K562 (cell line): Measurements from ENCODE around the gene KCTD7. TPM values are rescaled to one million over a fixed set of nuclear protein-coding genes. Genes with fewer than 3 reads are reported as not detected.

Source experiments
- ATAC-seq: fragments of 200-7000 bp; cut with Tn5 transposase; 3 replicates; pipeline ENCODE4 v1.9.1; 2020; ENCODE audit warnings: moderate library complexity
- BruUV-seq: library from RNA; stranded (reverse); fragments of 400-500 nt; replicated peaks from 2 replicates; lab custom pipeline; 2021; lab: Mats Ljungman, UMichigan
- CTCF ChIA-PET: fragments of 300-600 bp; formaldehyde crosslinking; extraction: SDS; loops from one replicate; lab custom pipeline; 2021; ENCODE audit warnings: low intra/inter-chr PET ratio; lab: Yijun Ruan, JAX
- POLR2A ChIA-PET: fragments of 300-600, 350-650 bp; sonication (Branson Sonifier 250); formaldehyde crosslinking; extraction: SDS; loops from one replicate; lab custom pipeline; 2021; ENCODE audit warnings: antibody characterized with exemption, inconsistent platforms; lab: Yijun Ruan, JAX
- DNase-seq, 4 experiments: peaks; one replicate each; pipeline versions ENCODE4 v3.0.0 to v3.0.0-alpha.2; 2011 to 2018; ENCODE audit warnings: low spot score in 3 of 4, mixed read lengths in 3 of 4; ENCODE audit errors: extremely low read depth in 1 of 4
- FAIRE-seq: peaks from 2 replicates; lab custom pipeline; 2011; peaks lifted over from hg19 to GRCh38; lab: Jason Lieb, UNC
- H2AFZ ChIP-seq: 2 replicates; pipeline ENCODE4 v1.6.0; 2011; ENCODE audit warnings: low read depth, low read length, control low read depth, inconsistent platforms
- H3K27ac ChIP-seq: fragments of 200-600 bp; 3 replicates; pipeline ENCODE4 v1.8.0; 2011; ENCODE audit warnings: low read depth, mild to moderate bottlenecking, control low read depth, inconsistent platforms, low read length, moderate library complexity, mixed read lengths; ENCODE audit errors: extremely low read depth
- H3K27me3 ChIP-seq, 2 experiments: fragments of 300-600 bp in 1 of 2; 2 replicates in 1 of 2; 3 replicates in 1 of 2; pipeline versions ENCODE4 v1.6.0 to v1.8.0; 2011; ENCODE audit warnings: inconsistent platforms in 2 of 2, low read length in 2 of 2, mild to moderate bottlenecking in 1 of 2, mixed read lengths in 1 of 2, moderate library complexity in 1 of 2; ENCODE audit not compliant: control insufficient read depth in 2 of 2, insufficient read depth in 2 of 2
- H3K36me3 ChIP-seq: fragments of 300-600 bp; 3 replicates; pipeline ENCODE4 v1.8.0; 2011; ENCODE audit warnings: mild to moderate bottlenecking, low read length, inconsistent platforms; ENCODE audit not compliant: control insufficient read depth, insufficient read depth
- H3K4me1 ChIP-seq, 2 experiments: fragments of 200-600 bp in 1 of 2; replicated peaks in 1 of 2; 2 replicates in 1 of 2; 3 replicates in 1 of 2; pipeline versions ENCODE4 v1.5.1 to v1.8.0; 2011; ENCODE audit warnings: inconsistent platforms in 2 of 2, low read length in 2 of 2, mild to moderate bottlenecking in 1 of 2, mixed read lengths in 1 of 2, moderate library complexity in 1 of 2; ENCODE audit not compliant: control insufficient read depth in 2 of 2, insufficient read depth in 2 of 2
- H3K4me2 ChIP-seq: 2 replicates; pipeline ENCODE4 v1.6.1; 2011; ENCODE audit warnings: low read length, control low read depth, inconsistent platforms, mixed read lengths; ENCODE audit not compliant: insufficient read depth
- H3K4me3 ChIP-seq: fragments of 200-600 bp; sonication (generic), shearing (Covaris generic); 2 replicates; pipeline ENCODE4 v1.5.1; 2016; ENCODE audit warnings: control low read depth, inconsistent platforms
- H3K79me2 ChIP-seq: fragments of 200-600 bp; 3 replicates; pipeline ENCODE4 v1.8.0; 2011; ENCODE audit warnings: low read length, inconsistent platforms; ENCODE audit not compliant: control insufficient read depth, insufficient read depth
- H3K9ac ChIP-seq, 2 experiments: 2 replicates each; pipeline versions ENCODE4 v1.6.0 to v1.6.1; 2011; ENCODE audit warnings: low read depth in 2 of 2, low read length in 2 of 2, control low read depth in 1 of 2, inconsistent platforms in 1 of 2, mild to moderate bottlenecking in 1 of 2, mixed read lengths in 1 of 2; ENCODE audit not compliant: insufficient read depth in 1 of 2
- H3K9me1 ChIP-seq: one replicate; pipeline ENCODE4 v1.6.0; 2011; ENCODE audit warnings: inconsistent platforms, mild to moderate bottlenecking, low read length, moderate library complexity; ENCODE audit not compliant: control insufficient read depth, insufficient read depth
- H3K9me3 ChIP-seq: replicated peaks from 2 replicates; pipeline ENCODE4 v1.5.1; 2011; ENCODE audit warnings: low read depth, low read length, inconsistent platforms; ENCODE audit not compliant: control insufficient read depth, insufficient read depth
- H4K20me1 ChIP-seq: replicated peaks from 2 replicates; pipeline ENCODE4 v1.6.1; 2011; ENCODE audit warnings: low read length, inconsistent platforms, mixed read lengths; ENCODE audit not compliant: control insufficient read depth, insufficient read depth
- HDAC8 ChIP-seq: fragments of 450-650 bp; IDR thresholded peaks from 2 replicates; pipeline ENCODE4 v1.6.1; 2016; ENCODE audit warnings: mild to moderate bottlenecking, missing genetic modification characterization, moderate library complexity, missing compliant biosample characterization
- PTTG1 ChIP-seq: fragments of 450-650 bp; IDR thresholded peaks from 2 replicates; pipeline ENCODE4 v1.6.1; 2016; ENCODE audit warnings: low read depth, mild to moderate bottlenecking, missing genetic modification characterization, missing compliant biosample characterization
- ZNF143 ChIP-seq: sonication (generic); formaldehyde crosslinking; IDR thresholded peaks from 2 replicates; pipeline ENCODE4 v1.9.0; 2022; ENCODE audit warnings: mild to moderate bottlenecking, missing genetic modification reagents
- ZNF583 ChIP-seq: fragments of 250-450 bp; sonication (Bioruptor Pico); IDR thresholded peaks from 2 replicates; pipeline ENCODE4 v1.4.0; 2020
- WGBS: fragments of 100-300 bp; shearing (Covaris generic); methylation state at CpG from one replicate; pipeline ENCODE4 v1.1.6; 2016; ENCODE audit warnings: low coverage, mixed read lengths; ENCODE audit not compliant: insufficient coverage; ENCODE audit errors: missing lambda C conversion rate; 5-methylcytosine and 5-hydroxymethylcytosine counted together
- in situ Hi-C: fragments of 300-500 bp; cut with MboI; formaldehyde crosslinking; loops from 4 replicates; pipeline ENCODE4 v1.15.0; 2018; ENCODE audit warnings: inconsistent platforms, mixed read lengths
- intact Hi-C: fragments of 100-400 bp; cut with micrococcal nuclease; formaldehyde crosslinking; loops from 2 replicates; pipeline ENCODE4 v1.14.2; 2022
- polyA plus RNA-seq, 8 experiments: library from polyadenylated mRNA; depleted of rRNA in 4 of 8; stranded (reverse) in 5 of 8; unstranded in 3 of 8; fragments of >200 nt; fragmentation: Nextera tagmentation in 2 of 8; fragmentation: Illumina TruSeq in 1 of 8; extraction: Ambion mirVana in 2 of 8; extraction: Trizol in 1 of 8; gene quantifications; 2 replicates each; pipeline versions ENCODE4 v1.2.1 to v1.2.3, GENCODE V29; 2011 to 2014; ENCODE audit warnings: inconsistent platforms in 1 of 8, missing spikeins in 1 of 8
- total RNA-seq, 7 experiments: library from RNA; depleted of rRNA in 6 of 7; stranded (reverse); fragments of >200 nt in 6 of 7; fragmentation: Illumina TruSeq in 2 of 7; extraction: Trizol in 2 of 7; gene quantifications; 2 replicates each; pipeline versions ENCODE4 v1.2.1 to v1.2.3, GENCODE V29; 2011 to 2021; ENCODE audit warnings: low replicate concordance in 1 of 7
- TF ChIP-seq, protein P1 (sequence below): sonication (generic); formaldehyde crosslinking; IDR thresholded peaks from 2 replicates; pipeline ENCODE4 v1.8.0; 2022; ENCODE audit warnings: mild to moderate bottlenecking, missing genetic modification reagents
- TF ChIP-seq, protein P2 (sequence below): fragments of 450-650 bp; formaldehyde crosslinking; IDR thresholded peaks from 2 replicates; pipeline ENCODE4 v1.4.0; 2020; ENCODE audit warnings: mild to moderate bottlenecking, mixed read lengths
- TF ChIP-seq, protein P3 (sequence below): fragments of 450-650 bp; formaldehyde crosslinking; IDR thresholded peaks from 2 replicates; pipeline ENCODE4 v1.4.0; 2020; ENCODE audit warnings: mild to moderate bottlenecking

Gene KCTD7
- total and polyA plus RNA-seq, 9 of the 15 experiments (the other 6 are each of a cell fraction or from before 2014, with no cell fraction given), result 1.5 to 26.0 (median 9.0) TPM

DNA sequence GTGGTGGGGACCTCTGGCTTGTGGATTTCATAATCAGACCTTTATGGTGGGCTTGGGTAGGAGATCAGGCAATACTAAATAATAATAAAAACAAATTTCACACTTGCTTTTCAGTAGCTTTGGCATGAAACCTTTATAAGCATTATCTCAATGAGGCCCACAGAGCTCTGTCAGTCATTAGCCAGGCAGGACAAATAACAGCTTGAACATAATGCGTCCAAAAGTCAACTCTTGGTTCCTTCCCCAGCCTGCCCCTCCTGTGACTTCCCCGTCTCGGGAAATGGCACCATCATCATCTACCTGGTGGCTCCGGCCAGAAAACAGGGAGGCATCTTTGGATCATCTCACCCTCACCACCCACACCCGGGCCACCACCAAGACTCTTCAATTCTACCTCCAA lies 40.8 kb downstream of the KCTD7 start:
- Histone ChIP-seq H3K27me3 (no peaks in the 10 kb centered on the region), H3K79me2 (peaks cover 11% of the 10 kb centered on the region; the same call in 1 of the 3 replicates), H3K4me3 (no peak overlapping the region), H3K27ac (no peak overlapping the region), H3K9me3 (no peaks in the 10 kb centered on the region), H3K9ac (peak overlapping the region in 1 of 2 experiments; percentile 2; a peak in 1 of 4 replicates), H4K20me1 (peaks cover 16% of the 10 kb centered on the region; the same call in 1 of the 2 replicates), H3K36me3 (peaks cover 21% of the 10 kb centered on the region; the same call in 1 of the 3 replicates), H3K4me2 (no peak overlapping the region), H2AFZ (no peak overlapping the region), H3K4me1 (peaks cover 14 to 18% of the 10 kb centered on the region in 2 experiments; a peak in 4 of 5 replicates), H3K9me1 (peaks cover 4% of the 10 kb centered on the region)
- FAIRE-seq (no peak), DNase-seq (no peak), ATAC-seq (no peak)
- POLR2A ChIA-PET, result interaction anchor here (0.7 to 2.0 kb wide), 3 partner anchors 10 to 203 kb away, joined by 3 to 6 read pairs (median 4); no protein-coding TSS in a partner anchor
- no TSS peak for BruUV-seq
- WGBS, result 90% methylated on average over 5 of the region's 5 CpGs
- intact Hi-C loops (no loop called here), in situ Hi-C loops (no loop called here)
- CTCF ChIA-PET, result no interaction called here
- TF ChIP-seq, protein P1, sequence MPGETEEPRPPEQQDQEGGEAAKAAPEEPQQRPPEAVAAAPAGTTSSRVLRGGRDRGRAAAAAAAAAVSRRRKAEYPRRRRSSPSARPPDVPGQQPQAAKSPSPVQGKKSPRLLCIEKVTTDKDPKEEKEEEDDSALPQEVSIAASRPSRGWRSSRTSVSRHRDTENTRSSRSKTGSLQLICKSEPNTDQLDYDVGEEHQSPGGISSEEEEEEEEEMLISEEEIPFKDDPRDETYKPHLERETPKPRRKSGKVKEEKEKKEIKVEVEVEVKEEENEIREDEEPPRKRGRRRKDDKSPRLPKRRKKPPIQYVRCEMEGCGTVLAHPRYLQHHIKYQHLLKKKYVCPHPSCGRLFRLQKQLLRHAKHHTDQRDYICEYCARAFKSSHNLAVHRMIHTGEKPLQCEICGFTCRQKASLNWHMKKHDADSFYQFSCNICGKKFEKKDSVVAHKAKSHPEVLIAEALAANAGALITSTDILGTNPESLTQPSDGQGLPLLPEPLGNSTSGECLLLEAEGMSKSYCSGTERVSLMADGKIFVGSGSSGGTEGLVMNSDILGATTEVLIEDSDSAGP (CRISPR knock-in tag), result no peak
- TF ChIP-seq ZNF143 (CRISPR knock-in tag) (no peak), PTTG1 (tag) (no peak), ZNF583 (CRISPR knock-in tag) (no peak), HDAC8 (tag) (no peak)
- TF ChIP-seq, protein P2, sequence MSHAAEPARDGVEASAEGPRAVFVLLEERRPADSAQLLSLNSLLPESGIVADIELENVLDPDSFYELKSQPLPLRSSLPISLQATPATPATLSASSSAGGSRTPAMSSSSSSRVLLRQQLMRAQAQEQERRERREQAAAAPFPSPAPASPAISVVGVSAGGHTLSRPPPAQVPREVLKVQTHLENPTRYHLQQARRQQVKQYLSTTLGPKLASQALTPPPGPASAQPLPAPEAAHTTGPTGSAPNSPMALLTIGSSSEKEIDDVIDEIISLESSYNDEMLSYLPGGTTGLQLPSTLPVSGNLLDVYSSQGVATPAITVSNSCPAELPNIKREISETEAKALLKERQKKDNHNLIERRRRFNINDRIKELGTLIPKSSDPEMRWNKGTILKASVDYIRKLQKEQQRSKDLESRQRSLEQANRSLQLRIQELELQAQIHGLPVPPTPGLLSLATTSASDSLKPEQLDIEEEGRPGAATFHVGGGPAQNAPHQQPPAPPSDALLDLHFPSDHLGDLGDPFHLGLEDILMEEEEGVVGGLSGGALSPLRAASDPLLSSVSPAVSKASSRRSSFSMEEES (CRISPR knock-in tag), result no peak
- TF ChIP-seq, protein P3, sequence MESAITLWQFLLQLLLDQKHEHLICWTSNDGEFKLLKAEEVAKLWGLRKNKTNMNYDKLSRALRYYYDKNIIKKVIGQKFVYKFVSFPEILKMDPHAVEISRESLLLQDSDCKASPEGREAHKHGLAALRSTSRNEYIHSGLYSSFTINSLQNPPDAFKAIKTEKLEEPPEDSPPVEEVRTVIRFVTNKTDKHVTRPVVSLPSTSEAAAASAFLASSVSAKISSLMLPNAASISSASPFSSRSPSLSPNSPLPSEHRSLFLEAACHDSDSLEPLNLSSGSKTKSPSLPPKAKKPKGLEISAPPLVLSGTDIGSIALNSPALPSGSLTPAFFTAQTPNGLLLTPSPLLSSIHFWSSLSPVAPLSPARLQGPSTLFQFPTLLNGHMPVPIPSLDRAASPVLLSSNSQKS, result no peak
